ENCODE results near the gene FOS.

The FOS gene

GRCh38 chr14:75247939-75248338, 30.7 kb upstream of the FOS start:
- H3K36me3 Mint-ChIP-seq (ENCODE audit: low read depth) = no peaks in the 10 kb centered on the region
- no peak overlapping the region for H3K4me3 Mint-ChIP-seq
- DNase-seq = no peak
- peaks cover 17% of the 10 kb centered on the region for H3K4me1 Mint-ChIP-seq
- no peak for TF ChIP-seq CTCF (IDR thresholded peaks at IDR 0.05)
- no peak overlapping the region for H3K27ac Mint-ChIP-seq
- peaks cover 8% of the 10 kb centered on the region for H3K27me3 Mint-ChIP-seq (ENCODE audit: low read depth, poor library complexity)
- H3K9me3 Mint-ChIP-seq = no peaks in the 10 kb centered on the region

- Mint-ChIP-seq H3K27ac (no peak overlapping the region), H3K4me1 (peaks cover 23% of the 10 kb centered on the region)
- no peak for DNase-seq
Measured at GRCh38 chr14:75249251-75249957, 29.2 kb upstream of the FOS start.

GRCh38 chr14:75249958-75250336, 28.7 kb upstream of the FOS start:
- Mint-ChIP-seq H3K4me1 (peaks cover 29% of the 10 kb centered on the region), H3K9me3 (no peaks in the 10 kb centered on the region), H3K4me3 (no peak overlapping the region), H3K27ac (no peak overlapping the region), H3K27me3 (ENCODE audit: low read depth, poor library complexity) (peaks cover 6% of the 10 kb centered on the region), H3K36me3 (ENCODE audit: low read depth) (no peaks in the 10 kb centered on the region)
- TF ChIP-seq CTCF (IDR thresholded peaks at IDR 0.05) = no peak
- DNase-seq = no peak

More at GRCh38 chr14:75249251-75249957, 29.2 kb upstream of the FOS start:
- Mint-ChIP-seq H3K36me3 (ENCODE audit: low read depth) (no peaks in the 10 kb centered on the region), H3K27me3 (ENCODE audit: low read depth, poor library complexity) (peaks cover 6% of the 10 kb centered on the region), H3K4me3 (no peak overlapping the region), H3K9me3 (no peaks in the 10 kb centered on the region)
- TF ChIP-seq CTCF (IDR thresholded peaks at IDR 0.05) = no peak

GRCh38 chr14:75250800-75251199, 27.8 kb upstream of the FOS start:
- Mint-ChIP-seq H3K27me3 (ENCODE audit: low read depth, poor library complexity) (peaks cover 6% of the 10 kb centered on the region), H3K4me3 (no peak overlapping the region), H3K27ac (no peak overlapping the region), H3K9me3 (no peaks in the 10 kb centered on the region), H3K36me3 (ENCODE audit: low read depth) (no peaks in the 10 kb centered on the region), H3K4me1 (peaks cover 34% of the 10 kb centered on the region)
- DNase-seq = no peak
- no peak for TF ChIP-seq CTCF (IDR thresholded peaks at IDR 0.05)

- TF ChIP-seq CTCF (IDR thresholded peaks at IDR 0.05) = no peak
- Mint-ChIP-seq H3K9me3 (no peaks in the 10 kb centered on the region), H3K27me3 (ENCODE audit: low read depth, poor library complexity) (peaks cover 6% of the 10 kb centered on the region), H3K27ac (no peak overlapping the region), H3K4me1 (peaks cover 36% of the 10 kb centered on the region), H3K4me3 (no peak overlapping the region), H3K36me3 (ENCODE audit: low read depth) (no peaks in the 10 kb centered on the region)
- no peak for DNase-seq
Measured at GRCh38 chr14:75252254-75252837, 26.3 kb upstream of the FOS start.

GRCh38 chr14:75254381-75254822, 24.2 kb upstream of the FOS start:
- no peak for TF ChIP-seq CTCF (IDR thresholded peaks at IDR 0.05)
- no peak overlapping the region for H3K4me3 Mint-ChIP-seq
- peaks cover 6% of the 10 kb centered on the region for H3K27me3 Mint-ChIP-seq (ENCODE audit: low read depth, poor library complexity)
- DNase-seq = no peak
- H3K4me1 Mint-ChIP-seq = peaks cover 45% of the 10 kb centered on the region
- peak overlapping the region; percentile 80 for H3K27ac Mint-ChIP-seq
- H3K9me3 Mint-ChIP-seq = no peaks in the 10 kb centered on the region
- H3K36me3 Mint-ChIP-seq (ENCODE audit: low read depth) = no peaks in the 10 kb centered on the region
